Gastrocnemius medialis (tissue), 4 donors: Measurements from ENCODE around the gene KCND3. TPM values are rescaled to one million over a fixed set of nuclear protein-coding genes. Genes with fewer than 3 reads are reported as not detected.

Source experiments
- ATAC-seq, 2 donors: fragments of 150-250 bp; one replicate each; pipeline ENCODE4 v1.9.1; 2016
- DNase-seq, 2 donors: peaks; one replicate each; pipeline ENCODE4 v3.0.0-alpha.2; 2019
- H3K27ac ChIP-seq, 4 donors: fragments of 200-600 bp; sonication (generic); 1 replicate in 1 of 4; 2 replicates in 3 of 4; pipeline ENCODE4 v1.5.1; 2016 to 2018; ENCODE audit warnings: mild to moderate bottlenecking in 2 of 4, moderate library complexity in 1 of 4
- H3K27me3 ChIP-seq, 3 donors: fragments of 200-600 bp; sonication (generic) in 2 of 3; 1 replicate in 1 of 3; 2 replicates in 2 of 3; pipeline versions ENCODE4 v1.5.1 to v1.6.0; 2016 to 2019; ENCODE audit warnings: mild to moderate bottlenecking in 1 of 3, moderate library complexity in 1 of 3
- H3K36me3 ChIP-seq, 2 donors: fragments of 200-600 bp; sonication (generic) in 1 of 2; one replicate each; pipeline ENCODE4 v1.5.1; 2017 to 2018
- H3K4me1 ChIP-seq, 2 donors: fragments of 200-600 bp; sonication (generic) in 1 of 2; one replicate each; pipeline ENCODE4 v1.5.1; 2016 to 2017; ENCODE audit warnings: mild to moderate bottlenecking in 2 of 2
- H3K4me3 ChIP-seq, 4 donors: fragments of 200-600 bp; sonication (generic) in 3 of 4; 1 replicate in 1 of 4; 2 replicates in 3 of 4; pipeline ENCODE4 v1.5.1; 2016 to 2019; ENCODE audit warnings: mild to moderate bottlenecking in 2 of 4
- H3K9me3 ChIP-seq, 3 donors: fragments of 200-600 bp; sonication (generic) in 2 of 3; 1 replicate in 1 of 3; 2 replicates in 2 of 3; pipeline ENCODE4 v1.5.1; 2016 to 2019
- CTCF ChIP-seq, 5 experiments: fragments of 450-650 bp in 3 of 5; fragments of 200-600 bp in 2 of 5; sonication (generic) in 2 of 5; IDR thresholded peaks in 4 of 5; conservative IDR thresholded peaks in 1 of 5; 1 replicate in 4 of 5; 2 replicates in 1 of 5; pipeline ENCODE4 v1.5.1; 2016 to 2019; ENCODE audit warnings: antibody characterized with exemption in 5 of 5, mild to moderate bottlenecking in 3 of 5, moderate library complexity in 3 of 5
- POLR2A ChIP-seq, 2 donors: fragments of 450-650 bp; IDR thresholded peaks; one replicate each; pipeline ENCODE4 v1.6.1; 2017; ENCODE audit warnings: antibody characterized with exemption in 2 of 2, mild to moderate bottlenecking in 2 of 2, moderate library complexity in 2 of 2
- in situ Hi-C, 4 donors: fragments of 200-750 bp; cut with MboI; loops; one replicate each; pipeline versions ENCODE4 v1.15.0 to v1.8.0; 2017; ENCODE audit warnings: low sequenced_read_pairs in 4 of 4
- intact Hi-C: fragments of 100-400 bp; cut with DNase I; formaldehyde crosslinking; loops from one replicate; pipeline ENCODE4 v1.15.1; 2023; ENCODE audit warnings: low total_unique reads
- total RNA-seq, 4 donors: library from RNA; depleted of rRNA; stranded (reverse); fragments of >200 nt; gene quantifications; one replicate each; pipeline versions ENCODE4 v1.1.0 to v1.2.3, GENCODE V29; 2016

Gene KCND3
- total RNA-seq, 4 donors from 2014 or later, result 1.2 to 2.6 (median 1.5) TPM

- DNase-seq (no peak), ATAC-seq (no peak)
- TF ChIP-seq CTCF (IDR thresholded peaks at IDR 0.05 in 4 of 5, conservative IDR thresholded peaks at IDR 0.05 in 1 of 5) (no peak), POLR2A (IDR thresholded peaks at IDR 0.05) (no peak)
- Histone ChIP-seq H3K27ac (no peak overlapping the region), H3K4me3 (no peak overlapping the region), H3K9me3 (no peaks in the 10 kb centered on the region), H3K4me1 (no peaks in the 10 kb centered on the region), H3K27me3 (peaks cover 0 to 2% (median 0%) of the 10 kb centered on the region in 3 donors), H3K36me3 (no peaks in the 10 kb centered on the region)
- intact Hi-C loops (no loop called here), in situ Hi-C loops (no loop called here)
These were observed 23.4 kb upstream of the KCND3 start for GRCh38 chr1:112012823-112013222.

- in situ Hi-C loops, result no loop called here
- intact Hi-C loops, result no loop called here
- Histone ChIP-seq H3K27me3 (peaks cover 0 to 2% (median 0%) of the 10 kb centered on the region in 3 donors), H3K36me3 (no peaks in the 10 kb centered on the region), H3K4me3 (no peak overlapping the region), H3K27ac (no peak overlapping the region), H3K4me1 (no peaks in the 10 kb centered on the region), H3K9me3 (no peaks in the 10 kb centered on the region)
- no peak for TF ChIP-seq CTCF (IDR thresholded peaks at IDR 0.05 in 4 of 5, conservative IDR thresholded peaks at IDR 0.05 in 1 of 5)
- no peak for TF ChIP-seq POLR2A (IDR thresholded peaks at IDR 0.05)
- ATAC-seq (no peak), DNase-seq (no peak)
These were observed 21.7 kb upstream of the KCND3 start for GRCh38 chr1:112011202-112011601.

GRCh38 chr1:112007169-112007568 lies 17.7 kb upstream of the KCND3 start:
- intact Hi-C loops (no loop called here), in situ Hi-C loops (no loop called here)
- peaks cover 0 to under 1% (median 0%) of the 10 kb centered on the region in 3 donors for H3K27me3 ChIP-seq
- DNase-seq, result no peak
- H3K9me3 ChIP-seq, result no peaks in the 10 kb centered on the region
- H3K4me3 ChIP-seq, result no peak overlapping the region
- ATAC-seq, result no peak
- no peaks in the 10 kb centered on the region for H3K4me1 ChIP-seq
- no peak for TF ChIP-seq POLR2A (IDR thresholded peaks at IDR 0.05)
- TF ChIP-seq CTCF (IDR thresholded peaks at IDR 0.05 in 4 of 5, conservative IDR thresholded peaks at IDR 0.05 in 1 of 5), result no peak
- no peaks in the 10 kb centered on the region for H3K36me3 ChIP-seq
- no peak overlapping the region for H3K27ac ChIP-seq

- Histone ChIP-seq H3K9me3 (no peaks in the 10 kb centered on the region), H3K4me3 (no peak overlapping the region), H3K4me1 (no peaks in the 10 kb centered on the region), H3K27me3 (peaks cover 0 to 2% (median 0%) of the 10 kb centered on the region in 3 donors), H3K27ac (no peak overlapping the region), H3K36me3 (no peaks in the 10 kb centered on the region)
- in situ Hi-C loops, result no loop called here
- DNase-seq, result no peak
- no peak for TF ChIP-seq CTCF (IDR thresholded peaks at IDR 0.05 in 4 of 5, conservative IDR thresholded peaks at IDR 0.05 in 1 of 5)
- no peak for TF ChIP-seq POLR2A (IDR thresholded peaks at IDR 0.05)
- intact Hi-C loops, result no loop called here
- ATAC-seq, result no peak
These were observed 17.1 kb upstream of the KCND3 start for GRCh38 chr1:112006416-112007025.

GRCh38 chr1:112004076-112004475 lies 14.6 kb upstream of the KCND3 start:
- ATAC-seq (no peak), DNase-seq (no peak)
- no peaks in the 10 kb centered on the region for H3K9me3 ChIP-seq
- H3K27ac ChIP-seq, result no peak overlapping the region
- H3K27me3 ChIP-seq, result peaks cover 0 to 2% (median 0%) of the 10 kb centered on the region in 3 donors
- no peaks in the 10 kb centered on the region for H3K36me3 ChIP-seq
- in situ Hi-C loops, result no loop called here
- intact Hi-C loops, result no loop called here
- TF ChIP-seq CTCF (IDR thresholded peaks at IDR 0.05 in 4 of 5, conservative IDR thresholded peaks at IDR 0.05 in 1 of 5) (no peak), POLR2A (IDR thresholded peaks at IDR 0.05) (no peak)
- no peak overlapping the region for H3K4me3 ChIP-seq
- no peaks in the 10 kb centered on the region for H3K4me1 ChIP-seq
